Eye (tissue), 1 donor: ENCODE results near the gene RASAL2.
"Not testable (repeated sequence)": the region's sequence is repeated elsewhere in the genome, so short reads cannot be mapped to it uniquely, and the experiment has no call there.

Experiments used
- DNase-seq: peaks from one replicate; pipeline ENCODE4 v3.0.0-alpha.2; 2015

RASAL2 gene

GRCh38 chr1:178354816-178355215 is 260.9 kb downstream of the RASAL2 start:
- no peak for DNase-seq

DNA sequence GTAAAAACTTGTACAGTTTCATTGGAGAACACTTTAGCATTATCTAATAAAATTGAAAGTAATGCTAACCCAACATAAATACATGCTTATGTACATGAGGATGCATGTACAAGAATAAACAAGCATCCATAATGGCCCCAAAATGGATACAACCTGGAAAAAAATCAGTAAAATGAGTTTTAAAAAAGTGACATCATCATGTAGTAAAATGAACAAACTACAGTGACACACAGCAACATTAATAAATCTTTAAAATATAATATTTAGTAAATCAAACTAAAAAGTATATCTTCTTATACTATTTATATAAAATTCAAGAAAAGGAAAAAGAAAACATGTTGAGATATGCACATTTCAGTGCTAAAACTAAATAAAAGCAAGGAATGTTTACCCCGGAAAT is 262.4 kb downstream of the RASAL2 start:
- DNase-seq = no peak

GRCh38 chr1:178358456-178358855 is 264.6 kb downstream of the RASAL2 start:
- no peak for DNase-seq

GRCh38 chr1:178360421-178360820 is 266.5 kb downstream of the RASAL2 start:
- DNase-seq = no peak

DNA sequence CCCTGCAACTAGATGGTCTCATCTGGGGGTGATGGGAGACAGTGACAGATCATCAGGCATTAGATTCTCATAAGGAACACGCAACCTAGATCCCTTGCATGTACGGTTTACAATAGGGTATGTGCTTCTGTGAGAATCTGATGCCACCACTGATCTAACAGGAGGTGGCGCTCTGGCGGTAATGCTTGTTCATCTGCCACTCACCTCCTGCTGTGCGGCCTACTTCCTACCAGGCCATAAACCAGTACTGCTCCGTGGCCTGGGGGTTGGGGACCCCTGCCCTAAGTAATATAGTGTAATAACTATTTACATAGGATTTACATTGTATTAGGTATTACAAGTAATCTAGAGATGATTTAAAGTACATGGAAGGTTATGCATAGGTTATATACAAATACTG is 267.9 kb downstream of the RASAL2 start:
- DNase-seq = no peak

DNA sequence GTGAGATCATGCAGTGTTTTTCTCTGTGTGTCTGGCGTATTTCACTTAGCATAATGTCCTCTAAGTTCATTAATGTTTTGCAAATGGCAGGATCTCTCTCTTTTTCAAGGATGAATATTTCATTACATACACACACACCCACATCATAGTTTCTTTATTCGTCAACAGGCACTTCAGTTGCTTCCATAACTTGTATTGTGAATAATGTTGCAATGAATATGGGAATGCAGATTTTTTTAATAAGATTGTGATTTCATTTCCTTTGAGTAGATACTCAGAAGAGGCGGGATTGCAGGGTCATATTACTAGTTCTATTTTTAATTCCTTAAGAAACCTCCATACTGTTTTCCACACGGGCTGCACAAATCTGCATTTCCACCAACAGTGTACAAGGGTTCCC is 268.8 kb downstream of the RASAL2 start:
- no peak for DNase-seq

GRCh38 chr1:178364782-178365181 is 270.9 kb downstream of the RASAL2 start:
- no peak for DNase-seq

GRCh38 chr1:178367151-178367550 is 273.2 kb downstream of the RASAL2 start:
- no peak for DNase-seq

DNA sequence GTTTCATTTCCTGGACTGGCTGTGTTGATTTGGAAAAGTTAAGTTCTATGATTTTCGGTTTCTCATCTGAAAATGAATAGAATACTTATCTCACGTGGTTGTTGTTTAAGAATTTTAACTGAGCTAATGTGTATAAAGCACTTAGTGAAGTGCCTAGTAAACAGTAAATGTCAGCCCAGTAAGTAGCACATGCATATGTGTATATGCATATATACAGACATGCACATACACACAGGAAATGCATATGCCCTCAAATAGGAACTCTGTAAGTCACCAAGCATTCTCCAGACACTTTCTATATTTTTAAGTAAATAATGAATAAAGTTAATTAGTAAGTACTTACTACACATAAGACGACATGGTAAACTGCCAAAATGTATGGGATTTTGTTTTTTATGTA is 274.3 kb downstream of the RASAL2 start:
- no peak for DNase-seq

- peak; percentile 83 for DNase-seq
Observed at GRCh38 chr1:178371235-178371634, 277.3 kb downstream of the RASAL2 start.

- DNase-seq = peak; percentile 80
Observed at GRCh38 chr1:178371933-178372388, 278.1 kb downstream of the RASAL2 start.

DNA sequence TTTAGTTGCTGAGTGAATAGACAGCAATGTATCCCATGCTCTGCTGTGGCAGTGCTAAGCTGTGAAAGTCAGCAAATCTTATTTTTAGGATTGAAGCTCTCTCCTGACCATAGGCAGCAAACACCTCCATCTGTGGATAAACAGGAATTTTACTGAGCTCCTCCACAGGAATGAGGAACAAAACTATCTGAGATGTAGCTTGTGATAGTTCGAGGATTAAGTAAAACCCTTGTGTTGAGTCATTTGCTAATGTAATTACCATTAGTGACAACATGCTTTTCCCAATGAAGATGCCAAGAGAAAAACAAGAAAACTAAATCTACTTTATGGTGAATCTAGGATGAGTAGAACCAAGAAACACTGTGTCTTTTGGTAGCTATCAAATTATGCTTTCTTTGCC is 280.1 kb downstream of the RASAL2 start:
- no peak for DNase-seq

DNA sequence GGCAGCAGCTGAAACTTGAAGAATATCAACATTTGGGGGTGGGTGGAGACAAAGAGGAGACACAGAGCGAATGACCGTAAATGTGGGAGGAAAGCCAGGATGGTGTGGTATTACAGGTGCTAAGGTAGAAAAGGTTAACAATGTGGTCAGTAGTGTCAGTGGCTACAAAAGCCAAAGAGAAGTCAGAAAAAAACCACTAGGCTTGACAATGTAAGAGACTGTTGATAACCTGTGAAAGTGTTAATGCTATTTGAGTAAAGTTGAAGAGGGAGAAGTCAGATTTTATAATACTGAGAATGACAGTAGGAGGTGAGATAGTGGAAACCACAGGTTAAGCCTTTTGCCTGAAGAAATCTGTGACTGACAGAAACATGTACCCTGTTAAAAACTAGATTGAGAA is 282.1 kb downstream of the RASAL2 start:
- DNase-seq = no peak

GRCh38 chr1:178379807-178380206 is 285.9 kb downstream of the RASAL2 start:
- no peak for DNase-seq

DNA sequence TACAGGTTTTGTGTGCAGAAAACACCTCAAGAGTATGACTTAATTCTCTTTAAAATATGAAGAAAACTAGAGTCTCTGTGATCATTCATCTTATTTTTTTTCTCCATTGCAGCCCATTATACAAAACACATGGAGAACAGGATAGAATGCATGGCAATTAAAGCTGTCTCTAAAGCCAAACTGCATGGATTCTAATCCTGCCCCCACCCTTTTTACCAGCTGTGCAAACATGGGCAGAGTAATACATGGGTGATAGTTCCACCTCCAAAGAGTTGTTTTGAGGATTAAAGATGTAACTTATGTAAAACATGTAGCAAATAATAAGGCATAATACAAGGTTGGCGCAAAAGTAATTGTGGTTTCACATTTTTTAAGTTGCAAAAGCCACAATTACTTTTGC is 288.5 kb downstream of the RASAL2 start:
- no peak for DNase-seq

DNA sequence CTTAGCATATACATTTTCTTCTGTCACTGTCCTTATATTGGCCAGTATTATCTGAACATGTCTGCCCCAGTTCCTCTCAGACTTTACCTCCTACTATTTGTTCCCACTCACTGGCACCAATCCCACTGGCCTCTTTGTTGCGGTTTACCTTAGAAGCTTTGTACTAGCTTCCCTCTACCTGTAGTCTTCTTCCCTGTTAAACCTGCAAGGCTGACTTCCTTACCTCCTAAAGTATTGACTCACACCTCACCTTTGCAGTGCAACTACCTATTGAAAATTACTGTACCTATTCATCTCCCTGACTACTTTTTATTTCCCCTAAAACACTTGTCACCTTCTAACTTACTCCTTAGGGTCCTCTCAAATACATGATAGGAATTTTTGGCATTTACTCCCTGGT is 291.8 kb downstream of the RASAL2 start:
- DNase-seq = no peak

DNA sequence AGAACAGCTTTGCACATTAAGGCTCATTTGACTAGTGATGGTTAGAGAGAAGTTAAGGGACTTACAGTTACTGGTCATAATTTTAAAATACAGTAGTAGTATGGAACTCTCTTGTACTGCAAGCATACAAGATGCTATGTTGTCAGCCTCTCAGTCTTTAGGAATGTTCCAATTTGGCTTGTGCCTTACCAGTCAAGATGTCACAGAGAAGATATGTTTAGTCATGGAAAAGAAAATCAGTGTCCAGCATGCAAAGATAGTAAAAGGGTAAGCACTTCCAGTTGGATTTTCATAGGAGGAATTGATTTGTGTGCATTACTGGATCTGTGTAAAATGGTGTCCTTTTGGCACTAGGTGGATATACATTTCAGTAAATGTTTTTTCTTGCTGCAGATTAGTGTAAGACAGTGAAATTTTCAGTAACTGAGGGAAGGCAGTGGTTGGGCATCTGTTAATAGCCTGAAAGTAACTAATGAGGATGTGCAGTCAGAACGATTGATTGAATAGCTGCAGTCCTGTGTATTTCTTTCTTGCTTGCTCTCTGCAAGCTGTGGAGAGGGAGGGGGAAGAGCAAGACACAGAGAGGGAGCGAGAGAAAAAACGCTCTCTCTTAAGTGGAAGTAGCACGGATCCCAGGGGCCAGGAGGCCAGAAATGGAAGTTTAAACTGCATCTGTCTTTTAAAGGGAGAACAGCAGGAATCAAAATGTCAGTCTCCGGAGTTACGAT is 294.7 kb downstream of the RASAL2 start:
- DNase-seq = peak; percentile 69

DNA sequence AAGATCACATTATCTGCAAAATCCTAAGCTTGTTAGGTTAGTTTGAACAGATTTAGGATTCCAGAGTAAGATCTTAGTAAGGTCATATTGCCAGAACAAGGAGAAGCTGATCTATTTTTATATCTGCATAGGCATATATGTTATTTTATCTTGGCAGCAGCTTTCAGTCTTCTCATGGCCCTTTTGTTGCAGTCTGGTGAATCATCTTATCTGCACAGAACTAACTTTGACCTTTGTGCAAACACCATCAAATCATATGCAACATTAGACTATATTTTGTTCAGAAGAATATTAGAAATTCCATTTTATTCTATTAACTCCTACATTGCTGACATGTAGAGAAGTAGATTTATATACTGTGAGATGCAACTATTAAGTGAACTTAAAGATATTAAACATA is 295.5 kb downstream of the RASAL2 start:
- no peak for DNase-seq

DNA sequence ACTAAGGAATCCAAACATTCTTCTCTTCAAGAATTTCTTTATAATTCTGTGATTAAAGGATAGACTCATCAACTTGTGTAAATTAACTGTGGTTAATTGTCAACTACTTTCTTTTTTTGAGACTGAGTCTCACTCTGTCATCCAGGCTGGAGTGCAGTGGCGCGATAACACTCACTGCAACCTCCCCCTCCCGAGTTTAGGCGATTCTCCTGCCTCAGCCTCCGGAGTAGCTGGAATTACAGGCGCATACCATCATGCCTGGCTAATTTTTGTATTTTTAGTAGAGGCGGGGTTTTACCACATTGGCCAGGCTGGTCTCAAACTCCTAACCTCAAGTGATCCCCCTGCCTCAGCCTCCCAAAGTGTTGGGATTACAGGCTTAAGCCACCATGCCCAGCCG is 296.4 kb downstream of the RASAL2 start:
- DNase-seq = not testable (repeated sequence)

- DNase-seq = peak; percentile 39
Observed at GRCh38 chr1:178393370-178393769, 299.5 kb downstream of the RASAL2 start.

- no peak for DNase-seq
Observed at GRCh38 chr1:178396789-178397188, 302.9 kb downstream of the RASAL2 start.

- DNase-seq = no peak
Observed at GRCh38 chr1:178397678-178398077, 303.8 kb downstream of the RASAL2 start.

- DNase-seq = no peak
Observed at GRCh38 chr1:178399177-178399728, 305.3 kb downstream of the RASAL2 start.

GRCh38 chr1:178405137-178405536 is 311.2 kb downstream of the RASAL2 start:
- no peak for DNase-seq

GRCh38 chr1:178407215-178407614 is 313.3 kb downstream of the RASAL2 start:
- DNase-seq = no peak
